Activated CD8-positive, alpha-beta T cell treated with anti-CD3 and anti-CD28 coated beads, Interleukin-2, amount 10 ng/mL, durations not matched to agents 7 days and 5 days (primary cell): ENCODE results near the gene TMEM175. TPM values are rescaled to one million over a fixed set of nuclear protein-coding genes. Genes with fewer than 3 reads are reported as not detected.
A peak's percentile ranks its signal among the peaks of the same experiment; 100 is the strongest.
"Not testable (repeated sequence)": the region's sequence is repeated elsewhere in the genome, so short reads cannot be mapped to it uniquely, and the experiment has no call there.

Experiments used
- ATAC-seq: fragments of 150-1000 bp; cut with Tn5 transposase; one replicate; pipeline ENCODE4 v1.10.0; 2021; ENCODE audit warnings: moderate library complexity
- CTCF ChIA-PET: fragments of 350-600 bp; sonication (Branson Sonifier 250); formaldehyde crosslinking; loops from one replicate; lab custom pipeline; 2021; ENCODE audit warnings: antibody characterized with exemption; lab: Charles Lee
- POLR2A ChIA-PET: fragments of 350-600 bp; sonication (Branson Sonifier 250); formaldehyde crosslinking; loops from one replicate; lab custom pipeline; 2021; ENCODE audit warnings: antibody characterized with exemption; lab: Charles Lee
- DNase-seq: peaks from one replicate; pipeline ENCODE4 v3.0.0-alpha.2; 2020
- H3K27ac Mint-ChIP-seq: one replicate; pipeline ENCODE4 v1.8.0; 2021; ENCODE audit warnings: mild to moderate bottlenecking, mixed read lengths
- H3K27me3 Mint-ChIP-seq: one replicate; pipeline ENCODE4 v1.8.0; 2021; ENCODE audit warnings: low read depth, mixed read lengths
- H3K36me3 Mint-ChIP-seq: one replicate; pipeline ENCODE4 v1.8.0; 2021; ENCODE audit warnings: low read depth, mixed read lengths
- H3K4me1 Mint-ChIP-seq: one replicate; pipeline ENCODE4 v1.8.0; 2021; ENCODE audit warnings: low read depth, mixed read lengths
- H3K4me3 Mint-ChIP-seq: one replicate; pipeline ENCODE4 v1.8.0; 2021; ENCODE audit warnings: mild to moderate bottlenecking, mixed read lengths
- H3K9me3 Mint-ChIP-seq: one replicate; pipeline ENCODE4 v1.8.0; 2022; ENCODE audit warnings: mixed read lengths; ENCODE audit not compliant: insufficient read depth
- total RNA-seq, 2 experiments: library from RNA; stranded (reverse); gene quantifications; one replicate each; pipeline ENCODE4 v1.2.3, GENCODE V29; 2021

Gene TMEM175
- total RNA-seq, 2 experiments from 2014 or later: 27.2 to 30.1 TPM

GRCh38 chr4:919004-919680, 13.1 kb upstream of the TMEM175 start:
- POLR2A ChIA-PET: interaction anchor here (1.0 kb wide), 1 partner anchor 13 kb away, joined by 3 read pairs; the partner anchor contains the start of genes GAK and TMEM175
- peaks cover 42% of the 10 kb centered on the region for H3K36me3 Mint-ChIP-seq
- CTCF ChIA-PET, H3K4me3 Mint-ChIP-seq, H3K9me3 Mint-ChIP-seq, DNase-seq, H3K27ac Mint-ChIP-seq, H3K27me3 Mint-ChIP-seq, ATAC-seq: not testable (repeated sequence)
- H3K4me1 Mint-ChIP-seq: peaks cover 57% of the 10 kb centered on the region

GRCh38 chr4:921830-922331, 10.4 kb upstream of the TMEM175 start:
- POLR2A ChIA-PET: interaction anchor here (0.7 to 2.0 kb wide), 2 partner anchors 9 to 10 kb away, joined by 5 to 8 read pairs; partner anchors contain the start of genes GAK and TMEM175
- CTCF ChIA-PET: interaction anchor here (1.5 to 1.9 kb wide), 2 partner anchors 65 to 179 kb away, joined by 4 read pairs; no protein-coding TSS in a partner anchor
- H3K9me3 Mint-ChIP-seq: peaks cover 7% of the 10 kb centered on the region
- peak; percentile 27 for ATAC-seq
- DNase-seq: peak; percentile 26
- peak overlapping the region; percentile 24 for H3K27ac Mint-ChIP-seq
- H3K36me3 Mint-ChIP-seq: peaks cover 53% of the 10 kb centered on the region
- H3K4me3 Mint-ChIP-seq: no peak overlapping the region
- H3K27me3 Mint-ChIP-seq: no peaks in the 10 kb centered on the region
- H3K4me1 Mint-ChIP-seq: peaks cover 60% of the 10 kb centered on the region

GRCh38 chr4:924107-925096, 7.9 kb upstream of the TMEM175 start:
- H3K4me1 Mint-ChIP-seq: peaks cover 58% of the 10 kb centered on the region
- H3K9me3 Mint-ChIP-seq: no peaks in the 10 kb centered on the region
- CTCF ChIA-PET: interaction anchor here (0.8 kb wide), 1 partner anchor 9 kb away, joined by 3 read pairs; no protein-coding TSS in a partner anchor
- ATAC-seq: peak; percentile 48
- H3K27me3 Mint-ChIP-seq: no peaks in the 10 kb centered on the region
- peak overlapping the region; percentile 51 for H3K27ac Mint-ChIP-seq
- POLR2A ChIA-PET: interaction anchor here (0.6 to 1.6 kb wide), 2 partner anchors 8 to 859 kb away, joined by 3 to 6 read pairs; partner anchors contain the start of genes GAK and TMEM175
- peaks cover 43% of the 10 kb centered on the region for H3K36me3 Mint-ChIP-seq
- no peak for DNase-seq
- H3K4me3 Mint-ChIP-seq: no peak overlapping the region

- DNase-seq: no peak
- H3K9me3 Mint-ChIP-seq: no peaks in the 10 kb centered on the region
- ChIA-PET CTCF (no interaction called here), POLR2A (interaction anchor here (0.6 kb wide), 1 partner anchor 858 kb away, joined by 3 read pairs; no protein-coding TSS in a partner anchor)
- no peak overlapping the region for H3K4me3 Mint-ChIP-seq
- H3K27ac Mint-ChIP-seq: no peak overlapping the region
- no peaks in the 10 kb centered on the region for H3K27me3 Mint-ChIP-seq
- H3K4me1 Mint-ChIP-seq: peaks cover 61% of the 10 kb centered on the region
- ATAC-seq: no peak
- H3K36me3 Mint-ChIP-seq: peaks cover 37% of the 10 kb centered on the region
Measured at GRCh38 chr4:925171-925570, 7.1 kb upstream of the TMEM175 start.

GRCh38 chr4:925771-926500, 6.3 kb upstream of the TMEM175 start:
- H3K36me3 Mint-ChIP-seq: peaks cover 33% of the 10 kb centered on the region
- ATAC-seq: no peak
- H3K27me3 Mint-ChIP-seq: no peaks in the 10 kb centered on the region
- H3K4me3 Mint-ChIP-seq: no peak overlapping the region
- DNase-seq: no peak
- CTCF ChIA-PET: no interaction called here
- no peaks in the 10 kb centered on the region for H3K9me3 Mint-ChIP-seq
- peaks cover 68% of the 10 kb centered on the region for H3K4me1 Mint-ChIP-seq
- POLR2A ChIA-PET: no interaction called here
- peak overlapping the region; percentile 35 for H3K27ac Mint-ChIP-seq

- ATAC-seq (no peak), DNase-seq (no peak)
- ChIA-PET POLR2A (no interaction called here), CTCF (no interaction called here)
- Mint-ChIP-seq H3K4me1 (peaks cover 66% of the 10 kb centered on the region), H3K9me3 (no peaks in the 10 kb centered on the region), H3K27ac (no peak overlapping the region), H3K36me3 (peaks cover 32% of the 10 kb centered on the region), H3K4me3 (no peak overlapping the region), H3K27me3 (no peaks in the 10 kb centered on the region)
Measured at GRCh38 chr4:926538-926937, 5.7 kb upstream of the TMEM175 start.

GRCh38 chr4:927566-927965, 4.7 kb upstream of the TMEM175 start:
- H3K9me3 Mint-ChIP-seq, CTCF ChIA-PET, DNase-seq, H3K4me3 Mint-ChIP-seq, POLR2A ChIA-PET, ATAC-seq, H3K27ac Mint-ChIP-seq, H3K27me3 Mint-ChIP-seq: not testable (repeated sequence)
- Mint-ChIP-seq H3K36me3 (peaks cover 24% of the 10 kb centered on the region), H3K4me1 (peaks cover 61% of the 10 kb centered on the region)

- Mint-ChIP-seq H3K27ac (peak overlapping the region; percentile 16), H3K27me3 (no peaks in the 10 kb centered on the region), H3K9me3 (no peaks in the 10 kb centered on the region), H3K36me3 (peaks cover 18% of the 10 kb centered on the region), H3K4me1 (peaks cover 57% of the 10 kb centered on the region), H3K4me3 (no peak overlapping the region)
- ChIA-PET CTCF (interaction anchor here (1.0 to 2.2 kb wide), 2 partner anchors 13 to 187 kb away, joined by 3 to 6 read pairs; no protein-coding TSS in a partner anchor), POLR2A (interaction anchor here (1.0 kb wide), 1 partner anchor 149 kb away, joined by 3 read pairs; no protein-coding TSS in a partner anchor)
- DNase-seq (no peak), ATAC-seq (no peak)
Measured at GRCh38 chr4:929096-929765, 3.0 kb upstream of the TMEM175 start.

GRCh38 chr4:930028-930551, 2.2 kb upstream of the TMEM175 start:
- Mint-ChIP-seq H3K27ac (peak overlapping the region; percentile 92), H3K36me3 (peaks cover 16% of the 10 kb centered on the region), H3K9me3 (no peaks in the 10 kb centered on the region), H3K4me3 (peak overlapping the region; percentile 85), H3K4me1 (peaks cover 48% of the 10 kb centered on the region), H3K27me3 (no peaks in the 10 kb centered on the region)
- ChIA-PET CTCF (interaction anchor here (1.0 to 3.7 kb wide), 4 partner anchors 14 to 327 kb away, joined by 3 to 20 read pairs (median 4); partner anchors contain the start of gene IDUA), POLR2A (interaction anchor here (0.6 to 1.8 kb wide), 7 partner anchors 22 to 256 kb away, joined by 3 to 5 read pairs (median 4); partner anchors contain the start of genes IDUA and MYL5)
- ATAC-seq: no peak
- DNase-seq: peak; percentile 49

- ChIA-PET POLR2A (interaction anchor here (0.9 to 1.8 kb wide), 5 partner anchors 9 to 149 kb away, joined by 4 to 5 read pairs (median 4); partner anchors contain the start of gene IDUA), CTCF (interaction anchor here (1.1 to 3.7 kb wide), 3 partner anchors 57 to 328 kb away, joined by 3 to 20 read pairs (median 6); partner anchors contain the start of gene IDUA)
- H3K4me3 Mint-ChIP-seq: peak overlapping the region; percentile 85
- peaks cover 12% of the 10 kb centered on the region for H3K36me3 Mint-ChIP-seq
- H3K27me3 Mint-ChIP-seq: no peaks in the 10 kb centered on the region
- H3K27ac Mint-ChIP-seq: peak overlapping the region; percentile 92
- ATAC-seq: no peak
- H3K4me1 Mint-ChIP-seq: peaks cover 49% of the 10 kb centered on the region
- no peak for DNase-seq
- H3K9me3 Mint-ChIP-seq: no peaks in the 10 kb centered on the region
Measured at GRCh38 chr4:930827-931193, 1.4 kb upstream of the TMEM175 start.
